Measurements from ENCODE around the gene SSB. TPM values are rescaled to one million over a fixed set of nuclear protein-coding genes. Genes with fewer than 3 reads are reported as not detected.

Gene SSB
- total RNA-seq, 2 experiments from 2014 or later, result 109 to 114 TPM

DNA sequence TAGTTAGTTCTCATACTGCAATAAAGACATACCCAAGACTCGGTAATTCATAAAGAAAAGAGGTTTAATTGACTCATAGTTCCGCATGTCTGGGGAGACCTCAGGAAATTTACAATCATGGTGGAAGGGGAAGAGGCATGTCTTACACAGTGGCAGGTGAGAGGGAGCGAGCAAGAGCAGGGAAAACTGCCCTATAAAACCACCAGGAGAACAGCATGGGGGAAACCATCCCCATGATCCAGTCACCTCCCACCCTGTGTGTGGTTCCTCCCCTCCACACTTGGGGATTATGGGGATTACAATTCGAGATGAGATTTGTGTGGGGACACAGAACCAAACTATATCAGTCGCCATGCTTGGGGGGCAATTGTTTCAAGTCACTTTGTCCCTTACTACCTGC lies 1.1 kb upstream of the SSB start:
- TF ChIP-seq, protein P1, sequence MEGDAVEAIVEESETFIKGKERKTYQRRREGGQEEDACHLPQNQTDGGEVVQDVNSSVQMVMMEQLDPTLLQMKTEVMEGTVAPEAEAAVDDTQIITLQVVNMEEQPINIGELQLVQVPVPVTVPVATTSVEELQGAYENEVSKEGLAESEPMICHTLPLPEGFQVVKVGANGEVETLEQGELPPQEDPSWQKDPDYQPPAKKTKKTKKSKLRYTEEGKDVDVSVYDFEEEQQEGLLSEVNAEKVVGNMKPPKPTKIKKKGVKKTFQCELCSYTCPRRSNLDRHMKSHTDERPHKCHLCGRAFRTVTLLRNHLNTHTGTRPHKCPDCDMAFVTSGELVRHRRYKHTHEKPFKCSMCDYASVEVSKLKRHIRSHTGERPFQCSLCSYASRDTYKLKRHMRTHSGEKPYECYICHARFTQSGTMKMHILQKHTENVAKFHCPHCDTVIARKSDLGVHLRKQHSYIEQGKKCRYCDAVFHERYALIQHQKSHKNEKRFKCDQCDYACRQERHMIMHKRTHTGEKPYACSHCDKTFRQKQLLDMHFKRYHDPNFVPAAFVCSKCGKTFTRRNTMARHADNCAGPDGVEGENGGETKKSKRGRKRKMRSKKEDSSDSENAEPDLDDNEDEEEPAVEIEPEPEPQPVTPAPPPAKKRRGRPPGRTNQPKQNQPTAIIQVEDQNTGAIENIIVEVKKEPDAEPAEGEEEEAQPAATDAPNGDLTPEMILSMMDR (IDR thresholded peaks at IDR 0.05), result no peak
- intact Hi-C loops (cut with micrococcal nuclease), result no loop called here
- DNase-seq (no peak), ATAC-seq (no peak)
- Mint-ChIP-seq H3K36me3 (ENCODE audit: low read depth) (peaks cover 15% of the 10 kb centered on the region), H3K27me3 (no peaks in the 10 kb centered on the region), H3K9me3 (no peaks in the 10 kb centered on the region), H3K4me1 (ENCODE audit: low read depth) (peaks cover 27% of the 10 kb centered on the region), H3K4me3 (no peak overlapping the region), H3K27ac (no peak overlapping the region)
- CTCF ChIA-PET, result no interaction called here
- POLR2A ChIA-PET, result interaction anchor here (0.9 kb wide), 1 partner anchor 313 kb away, joined by 3 read pairs; no protein-coding TSS in a partner anchor

- peak overlapping the region; percentile 97 for H3K4me3 Mint-ChIP-seq
- H3K36me3 Mint-ChIP-seq (ENCODE audit: low read depth), result peaks cover 17% of the 10 kb centered on the region
- intact Hi-C loops (cut with micrococcal nuclease), result no loop called here
- no peak for DNase-seq
- ChIA-PET CTCF (interaction anchor here (0.8 kb wide), 1 partner anchor 26 kb away, joined by 5 read pairs; the partner anchor contains the start of gene METTL5), POLR2A (interaction anchor here (0.8 to 3.0 kb wide), 3 partner anchors 14 to 313 kb away, joined by 3 to 12 read pairs (median 3); partner anchors contain the start of gene UBR3)
- H3K27ac Mint-ChIP-seq, result peak overlapping the region; percentile 98
- TF ChIP-seq, protein P1 (IDR thresholded peaks at IDR 0.05), result no peak
- no peak for ATAC-seq
- H3K4me1 Mint-ChIP-seq (ENCODE audit: low read depth), result peaks cover 29% of the 10 kb centered on the region
- H3K27me3 Mint-ChIP-seq, result no peaks in the 10 kb centered on the region
- no peaks in the 10 kb centered on the region for H3K9me3 Mint-ChIP-seq
Observed at GRCh38 chr2:169798397-169798717, 314 bp upstream of the SSB start.

DNA sequence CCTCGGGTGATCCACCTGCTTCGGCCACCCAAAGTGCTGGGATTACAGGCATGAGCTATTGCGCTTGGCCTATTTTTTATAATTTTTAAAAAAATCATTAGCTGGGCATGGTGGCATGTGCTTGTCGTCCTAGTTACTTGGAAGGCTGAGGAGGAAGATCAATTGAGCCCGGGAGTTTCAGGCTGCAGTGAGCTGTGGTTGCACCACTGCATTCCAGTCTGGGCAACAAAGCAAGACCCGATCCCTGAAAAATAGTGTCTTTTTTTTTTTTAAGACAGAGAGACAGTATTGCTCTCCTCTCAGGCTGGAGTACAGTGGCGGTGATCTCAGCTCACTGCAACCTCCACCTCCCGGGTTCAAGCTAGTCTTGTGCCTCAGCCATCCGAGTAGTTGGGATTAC lies 4.8 kb downstream of the SSB start:
- ChIA-PET POLR2A (interaction anchor here (0.7 to 2.4 kb wide), 2 partner anchors 8 to 15 kb away, joined by 3 to 8 read pairs; no protein-coding TSS in a partner anchor), CTCF (interaction anchor here (1.0 kb wide), 1 partner anchor 9 kb away, joined by 3 read pairs; no protein-coding TSS in a partner anchor)
- peaks cover 28% of the 10 kb centered on the region for H3K4me1 Mint-ChIP-seq (ENCODE audit: low read depth)
- no peaks in the 10 kb centered on the region for H3K9me3 Mint-ChIP-seq
- no peak overlapping the region for H3K4me3 Mint-ChIP-seq
- peaks cover 43% of the 10 kb centered on the region for H3K36me3 Mint-ChIP-seq (ENCODE audit: low read depth)
- no peak for ATAC-seq
- TF ChIP-seq, protein P1 (IDR thresholded peaks at IDR 0.05), result no peak
- no peaks in the 10 kb centered on the region for H3K27me3 Mint-ChIP-seq
- intact Hi-C loops (cut with micrococcal nuclease), result no loop called here
- H3K27ac Mint-ChIP-seq, result no peak overlapping the region
- no peak for DNase-seq

DNA sequence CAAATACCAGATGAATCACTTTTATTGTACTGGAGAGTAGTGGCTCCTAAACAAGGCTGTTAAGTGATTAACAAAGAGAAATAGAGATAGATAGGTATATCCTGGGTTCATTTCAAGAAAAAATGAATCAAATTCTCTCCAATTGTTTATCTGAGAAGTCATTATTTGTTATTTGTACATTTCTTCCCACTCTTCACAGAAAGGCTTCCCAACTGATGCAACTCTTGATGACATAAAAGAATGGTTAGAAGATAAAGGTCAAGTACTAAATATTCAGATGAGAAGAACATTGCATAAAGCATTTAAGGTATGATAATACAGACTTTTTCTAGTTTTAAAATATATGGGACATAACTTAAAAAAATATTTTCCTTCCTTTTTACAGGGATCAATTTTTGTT lies 7.9 kb downstream of the SSB start:
- ATAC-seq, result no peak
- intact Hi-C loops (cut with micrococcal nuclease), result no loop called here
- TF ChIP-seq, protein P1 (IDR thresholded peaks at IDR 0.05), result no peak
- DNase-seq, result no peak
- no peaks in the 10 kb centered on the region for H3K27me3 Mint-ChIP-seq
- ChIA-PET CTCF (no interaction called here), POLR2A (no interaction called here)
- no peak overlapping the region for H3K4me3 Mint-ChIP-seq
- H3K36me3 Mint-ChIP-seq (ENCODE audit: low read depth), result peaks cover 55% of the 10 kb centered on the region
- peaks cover 18% of the 10 kb centered on the region for H3K4me1 Mint-ChIP-seq (ENCODE audit: low read depth)
- H3K27ac Mint-ChIP-seq, result peak overlapping the region; percentile 85
- no peaks in the 10 kb centered on the region for H3K9me3 Mint-ChIP-seq

GRCh38 chr2:169808221-169808620 lies 9.6 kb downstream of the SSB start:
- Mint-ChIP-seq H3K36me3 (ENCODE audit: low read depth) (peaks cover 52% of the 10 kb centered on the region), H3K4me1 (ENCODE audit: low read depth) (peaks cover 8% of the 10 kb centered on the region), H3K27ac (peak overlapping the region; percentile 44), H3K4me3 (no peak overlapping the region), H3K27me3 (no peaks in the 10 kb centered on the region), H3K9me3 (no peaks in the 10 kb centered on the region)
- CTCF ChIA-PET, result interaction anchor here (1.0 to 1.5 kb wide), 3 partner anchors 16 to 33 kb away, joined by 3 to 5 read pairs (median 3); partner anchors contain the start of gene METTL5
- TF ChIP-seq, protein P1 (IDR thresholded peaks at IDR 0.05), result no peak
- ATAC-seq, result no peak
- POLR2A ChIA-PET, result interaction anchor here (0.8 kb wide), 1 partner anchor 56 kb away, joined by 3 read pairs; no protein-coding TSS in a partner anchor
- no peak for DNase-seq
- intact Hi-C loops (cut with micrococcal nuclease), result no loop called here

Measured in activated CD8-positive, alpha-beta T cell treated with anti-CD3 and anti-CD28 coated beads for 36 hours (primary cell).